IPS-18c (cell line): ENCODE measurements around the gene S100A16.

Experiments used
- H3K4me3 ChIP-seq: 2 replicates; pipeline ENCODE4 v1.7.0; 2013; ENCODE audit warnings: low read depth, mild to moderate bottlenecking, low read length, moderate library complexity; ENCODE audit not compliant: insufficient read depth
- H3K9me3 ChIP-seq: one replicate; pipeline ENCODE4 v1.6.1; 2013; ENCODE audit warnings: mild to moderate bottlenecking, low read length, moderate library complexity; ENCODE audit not compliant: control insufficient read depth, insufficient read depth

Gene S100A16, protein sequence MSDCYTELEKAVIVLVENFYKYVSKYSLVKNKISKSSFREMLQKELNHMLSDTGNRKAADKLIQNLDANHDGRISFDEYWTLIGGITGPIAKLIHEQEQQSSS

DNA sequence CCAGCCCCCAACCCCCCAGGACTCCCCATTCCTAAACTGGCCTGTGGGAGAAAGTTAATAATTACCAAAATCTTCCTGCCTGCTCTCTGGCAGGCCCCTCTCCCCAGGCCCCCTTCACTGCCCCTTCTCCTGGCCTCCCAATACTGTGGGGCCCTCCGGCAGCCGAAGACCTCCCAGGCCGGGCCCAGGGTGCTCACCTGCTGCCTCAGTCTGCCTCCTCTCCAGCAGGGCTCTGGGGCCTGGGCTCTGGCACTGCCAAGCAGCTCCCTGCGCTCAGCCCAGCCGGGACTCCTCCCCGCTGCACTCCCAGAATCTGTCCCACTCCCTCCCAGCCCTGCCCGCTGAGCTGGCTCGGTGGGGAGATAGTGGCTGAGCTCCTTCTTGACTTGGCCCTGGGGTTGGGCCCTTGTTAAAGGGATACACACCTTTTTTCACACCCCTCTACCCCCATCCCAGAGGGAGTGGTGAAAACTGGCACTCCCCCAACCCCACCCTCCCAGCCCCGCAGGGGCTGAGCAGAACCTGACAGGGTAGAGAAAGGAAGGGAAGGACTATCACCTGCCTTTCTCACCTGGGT lies at the start of gene S100A16:
S100A16 (minus strand) TSS at position 383 of the 577 bp plus-strand sequence. CDS start 4,986 bp downstream, outside the sequence.
- H3K4me3 ChIP-seq: peak within 1 kb of the TSS; percentile 34

DNA sequence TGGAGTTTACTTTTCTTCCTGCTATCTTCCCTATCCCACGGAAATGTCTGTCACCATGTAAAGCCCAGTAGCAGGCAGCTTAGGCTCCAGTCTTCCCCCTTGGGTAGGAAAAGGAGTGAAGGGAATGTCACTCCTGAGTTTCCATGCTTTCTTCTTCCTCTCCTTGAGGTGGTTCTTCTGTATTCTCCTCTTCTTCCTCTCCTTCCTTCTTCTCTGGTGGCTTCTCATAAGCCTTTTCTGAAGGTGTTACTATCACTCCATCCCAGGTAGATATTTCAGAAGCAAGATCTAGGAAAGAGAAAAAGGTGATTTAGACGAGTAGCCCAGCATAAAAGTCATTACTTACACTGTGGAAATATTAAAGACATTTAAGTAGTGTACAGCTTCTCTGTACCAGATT lies 49.3 kb upstream of the S100A16 start:
- Histone ChIP-seq H3K4me3 (no peak overlapping the region), H3K9me3 (no peaks in the 10 kb centered on the region)

More for the DNA sequence above, at the start of gene S100A16:
- no peaks in the 10 kb centered on the region for H3K9me3 ChIP-seq

DNA sequence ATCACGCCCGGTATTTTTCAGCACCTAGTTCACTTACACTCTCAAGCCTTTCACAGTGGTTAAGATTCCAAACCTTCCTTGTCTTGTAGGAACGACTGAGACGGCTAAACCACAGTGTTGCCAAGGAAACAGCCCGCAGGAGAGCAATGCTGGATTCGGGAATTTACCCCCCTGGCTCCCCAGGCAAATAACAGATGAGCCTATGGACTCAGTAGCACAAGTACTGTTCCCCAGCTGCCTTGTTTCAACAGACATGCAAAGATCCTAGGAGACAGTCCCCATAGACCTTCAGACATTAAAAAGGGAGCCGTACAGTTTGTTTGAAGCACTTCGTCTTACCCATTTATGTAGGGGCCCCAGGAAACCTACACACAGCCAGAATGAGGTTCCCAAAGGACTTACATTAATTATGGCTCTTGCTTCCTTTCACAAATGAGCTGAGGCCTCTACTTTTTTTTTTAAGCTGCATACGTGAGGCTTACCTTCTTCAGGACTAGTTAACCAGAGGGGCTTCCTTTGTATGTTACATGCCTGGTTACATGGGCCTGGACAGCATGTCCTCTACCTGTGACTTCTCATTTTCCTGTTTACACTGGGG lies 48.3 kb upstream of the S100A16 start:
- Histone ChIP-seq H3K9me3 (no peaks in the 10 kb centered on the region), H3K4me3 (no peak overlapping the region)

DNA sequence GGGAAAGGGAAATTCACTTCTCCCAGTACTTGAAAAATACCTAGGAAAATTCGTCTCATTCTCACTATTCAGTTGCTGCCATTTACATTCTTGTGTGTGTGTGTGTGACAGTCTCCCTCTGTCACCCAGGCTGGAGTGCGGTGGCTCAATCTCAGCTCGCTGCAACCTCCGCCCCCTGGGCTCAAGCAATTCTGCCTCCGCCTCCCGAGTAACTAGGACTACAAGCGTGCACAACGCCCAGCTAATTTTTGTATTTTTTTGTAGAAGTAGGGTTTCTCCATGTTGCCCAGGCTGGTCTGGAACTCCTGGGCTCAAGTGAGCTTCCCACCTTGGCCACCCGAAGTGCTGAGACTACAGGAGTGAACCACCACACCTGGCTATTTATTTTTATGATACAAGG lies 46.7 kb upstream of the S100A16 start:
- H3K4me3 ChIP-seq: no peak overlapping the region

DNA sequence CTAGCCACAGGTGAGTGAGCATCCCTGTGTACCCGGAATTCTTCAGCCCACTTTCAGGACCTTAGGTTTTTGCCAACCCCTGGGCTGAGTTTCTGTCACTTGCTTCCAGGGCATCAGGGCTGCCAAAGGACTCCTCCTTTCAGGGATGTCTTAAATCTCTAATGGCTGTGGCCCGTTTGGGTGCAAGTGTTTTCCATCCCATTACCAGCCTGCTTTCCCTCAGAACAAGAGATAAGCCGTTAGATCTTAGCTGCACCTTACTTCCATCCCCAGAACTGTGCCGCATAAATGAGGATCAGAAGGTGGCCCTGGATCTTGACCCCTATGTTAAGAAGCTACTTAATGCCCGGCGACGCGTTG lies 46.2 kb upstream of the S100A16 start:
- Histone ChIP-seq H3K9me3 (no peaks in the 10 kb centered on the region), H3K4me3 (peak overlapping the region; percentile 98)

More for the DNA sequence above, 46.7 kb upstream of the S100A16 start:
- no peaks in the 10 kb centered on the region for H3K9me3 ChIP-seq

DNA sequence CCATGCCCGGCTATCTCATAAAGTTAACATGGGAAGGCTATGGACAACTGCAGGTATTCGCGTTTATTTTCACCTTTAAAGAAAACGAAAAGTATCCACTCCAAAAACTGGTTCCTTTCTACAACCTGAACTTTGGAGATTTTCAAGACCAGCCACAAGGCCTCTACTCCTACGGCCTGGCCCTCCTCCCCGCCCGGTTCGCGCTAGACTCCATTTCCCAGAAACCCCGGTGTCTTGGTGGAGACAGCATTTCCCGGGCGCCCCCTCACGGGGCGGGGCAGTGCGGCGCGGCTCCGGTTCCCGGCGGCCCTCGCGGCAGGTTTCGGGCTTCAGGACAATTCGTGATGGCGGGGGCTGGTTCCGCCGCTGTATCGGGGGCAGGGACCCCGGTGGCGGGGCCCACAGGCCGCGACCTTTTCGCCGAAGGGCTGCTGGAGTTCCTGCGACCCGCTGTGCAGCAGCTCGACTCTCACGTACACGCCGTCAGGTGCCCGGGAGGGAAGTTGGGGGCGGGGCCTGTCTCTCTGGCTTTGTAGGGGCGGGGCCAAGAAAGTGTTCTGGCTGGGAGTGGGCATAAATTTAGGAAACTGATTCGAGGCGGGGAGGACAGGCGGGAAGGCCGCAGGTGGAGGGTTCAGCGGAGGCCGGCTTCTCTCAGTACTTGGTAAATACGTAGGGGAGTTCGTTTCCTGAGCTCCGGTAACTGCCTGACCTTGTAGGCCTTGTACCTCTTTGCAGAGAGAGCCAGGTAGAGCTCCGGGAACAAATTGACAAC lies 45.6 kb upstream of the S100A16 start, which contains the start of gene SNAPIN:
SNAPIN (plus strand) TSS at position 304 of the 775 bp plus-strand sequence; CDS start at position 345, 41 bp downstream.
- Histone ChIP-seq H3K9me3 (no peaks in the 10 kb centered on the region), H3K4me3 (peak within 1 kb of the TSS; percentile 98)

DNA sequence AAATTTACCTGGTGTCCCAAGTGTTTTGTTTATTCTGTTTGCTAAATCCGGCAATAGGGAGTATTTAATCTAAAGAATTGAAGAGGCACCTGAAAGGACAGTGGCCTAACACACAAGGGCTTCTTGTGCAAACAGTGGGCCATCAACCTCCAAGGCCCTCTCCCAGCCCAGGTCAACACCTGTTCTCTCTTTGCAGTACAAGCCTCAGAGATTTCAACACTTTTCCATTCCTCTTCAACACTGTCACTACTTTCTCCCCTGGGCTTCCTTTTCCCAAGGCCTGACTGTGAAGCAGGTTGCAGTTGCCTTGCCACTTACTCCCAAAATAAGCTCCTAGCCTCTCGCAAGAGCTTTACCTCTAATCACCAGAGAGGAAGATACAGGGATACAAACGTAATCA lies 42.4 kb upstream of the S100A16 start:
- Histone ChIP-seq H3K4me3 (no peak overlapping the region), H3K9me3 (no peaks in the 10 kb centered on the region)

DNA sequence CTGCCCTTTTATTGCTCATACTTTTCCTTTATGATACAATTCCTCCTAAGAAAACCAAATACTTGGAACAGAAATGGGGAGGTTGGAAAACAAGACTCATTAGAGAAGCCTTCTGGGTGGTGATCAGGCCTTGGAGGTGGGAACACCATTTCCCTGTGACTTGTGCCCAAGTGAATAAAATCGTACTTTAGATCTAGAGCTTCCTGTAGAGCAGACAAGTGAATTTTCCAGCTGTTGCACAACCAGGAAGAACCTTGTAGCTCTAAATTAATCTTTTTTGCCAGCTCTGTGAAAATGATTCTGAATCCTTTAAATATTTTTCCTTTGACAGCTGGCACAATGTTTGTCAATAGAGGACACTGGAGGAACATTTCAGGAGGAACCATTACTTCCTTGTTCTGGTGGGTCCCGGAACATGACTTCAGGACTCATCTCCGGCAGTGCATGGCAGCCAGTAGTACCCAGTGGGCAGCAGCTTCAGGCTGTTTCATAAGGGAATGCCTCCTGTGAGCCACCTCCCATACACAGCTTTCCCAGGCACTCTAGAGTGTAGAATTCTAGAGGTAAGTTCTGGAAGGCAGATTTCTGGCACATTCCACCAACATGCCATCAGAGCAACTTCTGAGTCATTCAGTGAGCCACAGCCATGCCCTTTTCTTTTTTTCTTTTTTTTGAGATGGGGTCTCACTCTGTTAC lies 40.0 kb upstream of the S100A16 start:
- H3K4me3 ChIP-seq: no peak overlapping the region
- no peaks in the 10 kb centered on the region for H3K9me3 ChIP-seq

DNA sequence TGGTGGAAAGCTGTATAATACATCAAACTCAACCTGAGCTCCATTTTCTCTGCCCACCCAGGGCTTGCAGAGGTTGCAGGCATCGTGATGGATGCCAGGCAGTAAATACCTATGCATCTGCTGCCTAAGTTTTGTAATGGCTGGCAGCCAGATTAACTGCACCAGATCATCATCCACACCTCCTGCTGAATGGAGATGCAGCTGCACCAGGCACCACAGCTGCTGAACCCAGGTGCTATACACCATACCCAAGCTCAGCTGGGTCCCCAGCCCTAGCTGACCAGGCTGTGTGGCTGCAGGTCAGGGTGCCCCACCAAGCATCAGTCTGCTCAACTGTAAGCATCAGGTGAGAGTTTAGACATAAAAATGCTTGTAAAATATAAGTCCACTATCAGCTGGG lies 38.8 kb upstream of the S100A16 start:
- no peak overlapping the region for H3K4me3 ChIP-seq
- H3K9me3 ChIP-seq: no peaks in the 10 kb centered on the region

DNA sequence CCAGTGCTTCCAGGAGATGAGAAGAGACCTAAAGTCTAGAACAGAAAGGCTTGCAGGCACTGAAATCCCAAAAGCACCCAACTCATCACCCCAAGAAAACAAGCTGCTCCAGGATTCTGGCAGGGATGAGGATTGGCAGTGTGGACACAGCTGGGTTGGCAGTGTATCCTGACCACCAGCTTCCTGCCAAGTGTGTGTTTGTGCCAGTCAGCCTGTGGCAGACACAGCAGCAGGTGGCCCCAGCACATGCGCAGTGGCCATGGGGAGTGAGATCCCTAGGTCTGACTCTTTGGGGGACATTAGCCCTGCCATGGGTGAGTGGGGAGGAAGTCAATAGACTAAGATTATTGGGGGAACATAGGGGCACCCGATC lies 36.9 kb upstream of the S100A16 start:
- H3K9me3 ChIP-seq: no peaks in the 10 kb centered on the region
- H3K4me3 ChIP-seq: no peak overlapping the region

DNA sequence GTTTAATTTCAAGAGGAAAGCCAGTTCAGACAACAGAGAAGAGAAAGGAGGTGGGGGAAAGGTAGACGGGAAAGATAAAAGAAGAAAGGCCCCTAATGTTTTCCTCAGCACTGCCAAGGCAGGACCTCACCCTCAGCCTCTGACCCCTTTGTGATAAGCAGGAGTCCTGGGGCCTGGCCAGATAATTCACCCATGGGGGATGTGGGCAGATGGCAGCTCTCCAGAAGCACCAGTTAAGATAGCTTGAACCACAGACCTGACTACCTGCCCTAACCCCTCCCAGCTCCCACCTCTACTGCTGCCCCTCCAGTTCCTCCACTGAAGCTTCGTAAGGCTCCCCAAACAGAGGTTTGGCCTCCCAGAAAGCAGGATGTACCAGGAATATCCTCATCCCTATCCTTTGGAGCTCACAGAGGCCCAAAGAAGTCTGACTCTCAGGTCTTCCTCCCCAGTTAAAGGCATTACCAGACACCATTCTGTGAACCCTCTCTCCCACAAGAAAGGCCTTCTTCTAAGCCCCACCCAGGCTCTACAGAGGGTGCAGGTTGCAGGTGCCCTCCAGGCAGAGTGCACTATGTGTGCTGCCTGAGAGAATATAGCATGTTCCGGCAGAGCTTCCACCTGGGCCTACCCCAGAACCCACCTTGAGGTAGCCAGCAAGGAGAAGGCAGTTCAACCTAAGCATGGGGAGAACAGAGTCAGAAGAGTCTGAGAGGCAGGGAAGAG lies 36.4 kb upstream of the S100A16 start:
- Histone ChIP-seq H3K4me3 (no peak overlapping the region), H3K9me3 (no peaks in the 10 kb centered on the region)

DNA sequence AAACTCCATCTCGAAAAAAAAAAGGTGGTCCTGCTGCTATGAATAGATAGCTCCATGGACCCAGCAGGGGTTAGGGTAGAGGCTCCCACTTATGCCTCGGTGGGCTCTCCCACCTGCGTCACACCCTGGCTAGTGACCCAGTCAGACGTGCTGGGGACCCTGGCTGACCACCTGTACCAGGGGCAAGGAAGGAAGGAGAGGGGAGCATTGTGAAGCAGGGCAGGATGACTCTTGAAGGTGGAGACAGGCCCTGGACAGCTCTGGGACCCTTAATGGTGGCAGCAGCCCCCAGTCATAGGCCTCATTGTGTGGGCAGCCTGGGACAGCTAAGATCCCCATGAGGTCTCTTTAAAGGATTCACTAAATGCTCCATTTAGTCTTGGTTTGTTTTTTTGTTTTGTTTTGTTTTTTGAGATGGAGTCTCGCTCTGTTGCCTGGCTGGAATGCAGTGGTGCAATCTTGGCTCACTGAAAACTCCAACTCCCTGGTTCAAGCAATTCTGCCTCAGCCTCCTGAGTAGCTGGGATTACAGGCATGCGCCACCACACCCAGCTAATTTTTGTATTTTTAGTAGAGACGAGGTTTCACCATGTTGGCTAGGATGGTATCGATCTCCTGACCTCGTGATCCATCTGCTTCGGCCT lies 35.2 kb upstream of the S100A16 start:
- Histone ChIP-seq H3K4me3 (no peak overlapping the region), H3K9me3 (no peaks in the 10 kb centered on the region)

DNA sequence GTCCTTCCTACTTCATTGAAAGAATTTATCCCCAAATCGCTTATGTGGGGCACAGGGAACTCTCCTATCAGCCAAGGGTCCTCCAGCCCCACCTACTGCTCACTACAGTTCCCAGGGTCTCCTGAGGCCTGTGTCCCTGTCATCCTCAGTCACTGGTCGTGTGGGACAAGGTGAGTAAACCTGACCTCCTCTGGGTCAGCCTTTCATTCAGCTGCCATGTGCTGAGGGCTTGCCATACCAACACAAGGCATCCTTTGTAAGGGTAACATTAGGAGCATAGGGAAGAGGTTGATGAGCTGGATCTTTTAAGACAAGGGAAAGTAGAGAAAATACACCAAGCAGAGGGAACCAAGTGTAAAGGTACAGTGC lies 34.4 kb upstream of the S100A16 start:
- Histone ChIP-seq H3K9me3 (no peaks in the 10 kb centered on the region), H3K4me3 (no peak overlapping the region)

DNA sequence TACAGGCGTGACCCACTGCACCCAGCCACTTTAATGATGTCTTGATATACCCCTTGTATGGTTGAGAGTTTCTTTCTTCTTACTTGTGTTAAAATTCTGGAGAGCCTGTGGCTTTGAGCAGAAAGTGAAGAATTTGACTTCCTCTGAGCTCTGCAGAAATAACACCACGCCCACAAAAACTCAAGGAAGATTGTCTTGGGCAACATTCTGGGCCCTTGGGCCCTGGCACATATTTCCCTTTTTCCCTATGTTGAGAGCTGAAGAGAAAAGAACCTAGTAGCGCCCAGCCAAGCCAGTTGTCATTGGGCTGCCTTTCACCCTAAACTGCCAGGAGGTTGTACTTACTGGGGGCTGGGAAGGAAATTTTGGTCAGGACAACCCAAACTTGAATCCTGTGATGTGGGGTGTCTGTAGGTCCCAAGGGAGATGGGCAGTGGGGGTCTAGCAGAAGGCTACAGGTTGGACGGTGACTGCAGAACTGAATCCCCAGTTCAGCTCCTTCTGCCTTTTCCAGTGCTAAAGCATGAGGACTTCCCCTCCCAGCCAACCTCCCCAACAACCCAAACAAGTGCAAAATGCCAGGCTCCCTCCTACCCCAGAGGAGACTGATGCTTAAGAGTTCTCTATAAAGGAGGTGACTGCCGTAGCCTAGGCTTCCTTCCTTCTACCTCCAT lies 33.9 kb upstream of the S100A16 start:
- Histone ChIP-seq H3K9me3 (no peaks in the 10 kb centered on the region), H3K4me3 (no peak overlapping the region)

DNA sequence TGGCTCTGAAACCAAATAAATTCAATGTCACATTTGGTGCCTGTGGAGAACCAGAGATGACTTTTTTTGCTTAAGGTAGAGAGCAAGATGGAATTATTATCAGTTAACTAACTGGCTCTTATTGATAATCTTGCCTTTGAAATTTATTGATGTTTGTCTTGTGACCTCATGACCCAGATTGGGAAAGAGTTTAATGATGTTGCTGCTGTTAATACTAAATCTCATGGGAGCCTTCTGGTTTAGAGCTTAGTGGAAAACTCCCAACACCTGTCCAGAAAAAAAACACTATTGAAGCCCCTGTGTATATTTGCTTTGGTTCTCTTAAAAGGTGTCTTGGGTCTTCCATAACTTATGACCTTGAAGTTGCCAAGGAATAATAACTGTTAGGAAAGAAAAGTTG lies 30.9 kb upstream of the S100A16 start:
- H3K4me3 ChIP-seq: no peak overlapping the region
- no peaks in the 10 kb centered on the region for H3K9me3 ChIP-seq

DNA sequence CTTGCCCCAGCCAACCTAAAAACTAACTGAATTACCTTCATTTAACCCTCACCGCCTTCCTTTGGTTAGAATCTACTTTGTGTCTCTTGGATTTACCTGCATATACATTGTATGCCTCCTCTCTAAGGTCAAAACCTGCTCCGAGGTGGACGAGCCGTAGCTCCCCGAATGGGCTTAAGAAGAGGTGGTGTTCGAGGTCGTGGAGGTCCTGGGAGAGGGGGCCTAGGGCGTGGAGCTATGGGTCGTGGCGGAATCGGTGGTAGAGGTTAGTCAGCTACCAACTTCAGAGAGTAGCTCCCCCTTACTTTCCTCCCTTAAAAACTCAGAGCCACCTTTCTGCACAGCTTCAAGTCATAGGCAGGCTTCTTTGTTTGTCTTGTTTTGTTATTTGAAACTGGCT lies 30.2 kb upstream of the S100A16 start:
- no peaks in the 10 kb centered on the region for H3K9me3 ChIP-seq
- H3K4me3 ChIP-seq: no peak overlapping the region
